Panc1 (cell line): ENCODE measurements around the gene IRX4. TPM values are rescaled to one million over a fixed set of nuclear protein-coding genes. Genes with fewer than 3 reads are reported as not detected.

Source experiments
- ATAC-seq: fragments of 200-7000 bp; cut with Tn5 transposase; 2 replicates; pipeline ENCODE4 v1.9.1; 2020; ENCODE audit warnings: mild to moderate bottlenecking, moderate library complexity
- BruUV-seq: library from RNA; stranded (reverse); fragments of 400-500 nt; replicated peaks from 2 replicates; lab custom pipeline; 2021; lab: Mats Ljungman, UMichigan
- CTCF ChIA-PET: fragments of 300-600 bp; sonication (Branson Sonifier 250); formaldehyde crosslinking; loops from one replicate; lab custom pipeline; 2022; ENCODE audit warnings: antibody characterized with exemption; lab: Charles Lee
- POLR2A ChIA-PET: fragments of 300-600 bp; sonication (Branson Sonifier 250); formaldehyde crosslinking; loops from one replicate; lab custom pipeline; 2022; ENCODE audit warnings: antibody characterized with exemption; lab: Charles Lee
- DNase-seq: peaks from one replicate; pipeline ENCODE4 v3.0.0-alpha.2; 2010; ENCODE audit warnings: low read depth, low spot score
- H3K27ac ChIP-seq: 2 replicates; pipeline ENCODE4 v1.5.1; 2011; ENCODE audit warnings: mild to moderate bottlenecking, low read length, inconsistent platforms
- H3K27me3 ChIP-seq: fragments of 200-500 bp; sonication (Bioruptor generic); 2 replicates; pipeline ENCODE4 v1.6.0; 2014; ENCODE audit warnings: low read length, inconsistent platforms; ENCODE audit not compliant: control insufficient read depth, insufficient read depth
- H3K36me3 ChIP-seq: fragments of 200-500 bp; sonication (Bioruptor generic); 2 replicates; pipeline ENCODE4 v1.5.1; 2014; ENCODE audit warnings: inconsistent platforms, mild to moderate bottlenecking, low read length, moderate library complexity; ENCODE audit not compliant: control insufficient read depth, insufficient read depth
- H3K4me1 ChIP-seq: 2 replicates; pipeline ENCODE4 v1.5.1; 2011; ENCODE audit warnings: inconsistent platforms, mild to moderate bottlenecking, low read length, moderate library complexity; ENCODE audit not compliant: control insufficient read depth, insufficient read depth
- H3K4me3 ChIP-seq, 2 experiments: 2 replicates each; pipeline ENCODE4 v1.5.1; 2011 to 2012; ENCODE audit warnings: low read depth in 2 of 2, low read length in 2 of 2, mild to moderate bottlenecking in 2 of 2, inconsistent platforms in 1 of 2, moderate library complexity in 1 of 2
- H3K9me3 ChIP-seq: fragments of 200-500 bp; sonication (Bioruptor generic); 2 replicates; pipeline ENCODE4 v1.5.1; 2014; ENCODE audit warnings: low read depth, mild to moderate bottlenecking, inconsistent platforms, low read length, moderate library complexity; ENCODE audit not compliant: control insufficient read depth, insufficient read depth
- CTCF ChIP-seq: fragments of 450-650 bp; IDR thresholded peaks from 2 replicates; pipeline ENCODE4 v1.5.1; 2017; ENCODE audit warnings: mild to moderate bottlenecking
- POLR2AphosphoS5 ChIP-seq: IDR thresholded peaks from 2 replicates; pipeline ENCODE4 v1.6.1; 2012; ENCODE audit warnings: mild to moderate bottlenecking, low read depth, low read length, moderate library complexity
- REST ChIP-seq, 2 experiments: IDR thresholded peaks; 2 replicates each; pipeline ENCODE4 v1.6.1; 2011 to 2012; ENCODE audit warnings: low read depth in 2 of 2, control low read depth in 1 of 2, low read length in 1 of 2, mild to moderate bottlenecking in 1 of 2, moderate library complexity in 1 of 2; ENCODE audit not compliant: insufficient read depth in 1 of 2
- SIN3A ChIP-seq: IDR thresholded peaks from 2 replicates; pipeline ENCODE4 v1.6.1; 2012; ENCODE audit warnings: low read depth, mild to moderate bottlenecking, low read length, moderate library complexity, borderline replicate concordance; ENCODE audit not compliant: insufficient read depth
- TCF7L2 ChIP-seq: IDR thresholded peaks from 2 replicates; pipeline ENCODE4 v1.6.1; 2011; ENCODE audit warnings: mild to moderate bottlenecking, low read depth, low read length, inconsistent platforms
- in situ Hi-C: cut with HindIII; loops from 2 replicates; pipeline ENCODE4 v1.10.0; 2016; ENCODE audit warnings: low sequenced_read_pairs, low pct_unique_long_range_greater_than_20kb
- intact Hi-C: fragments of 100-400 bp; cut with micrococcal nuclease; formaldehyde crosslinking; loops from one replicate; pipeline ENCODE4 v1.10.0; 2022; ENCODE audit not compliant: unreplicated experiment
- total RNA-seq: library from RNA; stranded (reverse); gene quantifications from one replicate; pipeline ENCODE4 v1.2.1, GENCODE V29; 2021; ENCODE audit not compliant: unreplicated experiment

IRX4 gene
- total RNA-seq, 1 experiment from 2014 or later: 0.18 TPM

- ATAC-seq (no peak), DNase-seq (no peak)
- Histone ChIP-seq H3K27ac (no peak overlapping the region), H3K27me3 (no peaks in the 10 kb centered on the region; the same call in 1 of the 2 replicates), H3K4me3 (no peak overlapping the region), H3K4me1 (no peaks in the 10 kb centered on the region), H3K36me3 (no peaks in the 10 kb centered on the region), H3K9me3 (no peaks in the 10 kb centered on the region)
- TF ChIP-seq SIN3A (no peak), POLR2AphosphoS5 (no peak), REST (IDR thresholded peaks at IDR 0.05; ENCODE audit: insufficient read depth in 1 of 2, low read depth in 2 of 2, low read length in 1 of 2) (no peak), TCF7L2 (no peak), CTCF (no peak)
- BruUV-seq: no TSS peak
- ChIA-PET CTCF (no interaction called here), POLR2A (no interaction called here)
- in situ Hi-C loops: no loop called here
- intact Hi-C loops: no loop called here
Observed at GRCh38 chr5:1894243-1894642, 11.5 kb upstream of the IRX4 start.

GRCh38 chr5:1893754-1894153 is 11.0 kb upstream of the IRX4 start:
- in situ Hi-C loops: no loop called here
- no peak overlapping the region for H3K4me3 ChIP-seq
- BruUV-seq: no TSS peak
- POLR2A ChIA-PET: no interaction called here
- intact Hi-C loops: no loop called here
- CTCF ChIA-PET: no interaction called here
- DNase-seq (no peak), ATAC-seq (no peak)
- no peaks in the 10 kb centered on the region for H3K4me1 ChIP-seq
- no peaks in the 10 kb centered on the region; the same call in 1 of the 2 replicates for H3K27me3 ChIP-seq
- no peaks in the 10 kb centered on the region for H3K36me3 ChIP-seq
- no peaks in the 10 kb centered on the region for H3K9me3 ChIP-seq
- no peak for TF ChIP-seq CTCF
- H3K27ac ChIP-seq: no peak overlapping the region
